IMR-90 (cell line): Measurements from ENCODE around the gene MIEF2. TPM values are rescaled to one million over a fixed set of nuclear protein-coding genes. Genes with fewer than 3 reads are reported as not detected.

ENCODE experiments used
- ATAC-seq: fragments of 200-7000 bp; cut with Tn5 transposase; 2 replicates; pipeline ENCODE4 v1.9.1; 2020; ENCODE audit warnings: low read depth, mild to moderate bottlenecking, moderate library complexity
- BruUV-seq: library from RNA; stranded (reverse); fragments of 400-500 nt; replicated peaks from 2 replicates; lab custom pipeline; 2021; lab: Mats Ljungman, UMichigan
- CTCF ChIA-PET: fragments of 300-600 bp; formaldehyde crosslinking; extraction: SDS; loops from one replicate; lab custom pipeline; 2021; ENCODE audit warnings: antibody characterized with exemption; lab: Yijun Ruan, JAX
- POLR2A ChIA-PET: fragments of 300-600 bp; sonication (Branson Sonifier 250); formaldehyde crosslinking; loops from one replicate; lab custom pipeline; 2022; ENCODE audit warnings: antibody characterized with exemption; ENCODE audit not compliant: unreplicated experiment; lab: Charles Lee
- DNase-seq: peaks from one replicate; pipeline ENCODE4 v3.0.0; 2013
- H2AFZ ChIP-seq: replicated peaks from 2 replicates; pipeline ENCODE3; 2013; ENCODE audit warnings: low read length, mild to moderate bottlenecking; ENCODE audit not compliant: poor library complexity
- H2AK5ac ChIP-seq: 2 replicates; pipeline ENCODE4 v1.6.1; 2013; ENCODE audit warnings: low read depth, low read length, inconsistent platforms
- H2AK9ac ChIP-seq: replicated peaks from 2 replicates; pipeline ENCODE3; 2013; ENCODE audit warnings: mild to moderate bottlenecking, low read depth, low read length, moderate library complexity; ENCODE audit not compliant: poor library complexity
- H2BK120ac ChIP-seq: 2 replicates; pipeline ENCODE4 v1.6.1; 2013; ENCODE audit warnings: low read depth, low read length, inconsistent platforms
- H2BK15ac ChIP-seq: 3 replicates; pipeline ENCODE4 v1.6.1; 2013; ENCODE audit warnings: low read depth, low read length, inconsistent platforms
- H2BK20ac ChIP-seq: 2 replicates; pipeline ENCODE4 v1.6.1; 2013; ENCODE audit warnings: low read depth, mild to moderate bottlenecking, inconsistent platforms, low read length, moderate library complexity
- H2BK5ac ChIP-seq: 2 replicates; pipeline ENCODE4 v1.6.1; 2013; ENCODE audit warnings: mild to moderate bottlenecking, low read depth, low read length, inconsistent platforms; ENCODE audit not compliant: poor library complexity, severe bottlenecking
- H3K14ac ChIP-seq: replicated peaks from 2 replicates; pipeline ENCODE4 v1.6.1; 2013; ENCODE audit warnings: low read depth, low read length, inconsistent platforms
- H3K18ac ChIP-seq: 2 replicates; pipeline ENCODE4 v1.6.1; 2013; ENCODE audit warnings: low read depth, low read length, control low read depth
- H3K23ac ChIP-seq: 2 replicates; pipeline ENCODE4 v1.6.1; 2013; ENCODE audit warnings: low read depth, low read length, inconsistent platforms
- H3K27ac ChIP-seq: 2 replicates; pipeline ENCODE4 v1.5.1; 2013; ENCODE audit warnings: mild to moderate bottlenecking, control low read depth, low read length; ENCODE audit not compliant: insufficient read depth
- H3K27me3 ChIP-seq: 2 replicates; pipeline ENCODE4 v1.6.1; 2013; ENCODE audit warnings: low read length; ENCODE audit not compliant: control insufficient read depth, insufficient read depth
- H3K36me3 ChIP-seq: 2 replicates; pipeline ENCODE4 v1.6.1; 2013; ENCODE audit warnings: low read length, mixed read lengths; ENCODE audit not compliant: control insufficient read depth, insufficient read depth
- H3K4ac ChIP-seq: 2 replicates; pipeline ENCODE4 v1.6.1; 2013; ENCODE audit warnings: low read depth, low read length, inconsistent platforms
- H3K4me1 ChIP-seq: 2 replicates; pipeline ENCODE4 v1.6.1; 2013; ENCODE audit warnings: low read length, mixed read lengths; ENCODE audit not compliant: control insufficient read depth, insufficient read depth
- H3K4me2 ChIP-seq: 2 replicates; pipeline ENCODE4 v1.6.1; 2013; ENCODE audit warnings: low read depth, mild to moderate bottlenecking, control low read depth, low read length, moderate library complexity
- H3K4me3 ChIP-seq: 2 replicates; pipeline ENCODE4 v1.5.1; 2013; ENCODE audit warnings: low read depth, mild to moderate bottlenecking, control low read depth, low read length, moderate library complexity; ENCODE audit not compliant: insufficient read depth
- H3K56ac ChIP-seq: 2 replicates; pipeline ENCODE4 v1.6.1; 2013; ENCODE audit warnings: low read length, inconsistent platforms; ENCODE audit not compliant: insufficient read depth; ENCODE audit errors: extremely low read depth
- H3K79me1 ChIP-seq, 2 experiments: 2 replicates each; pipeline ENCODE4 v1.6.1; 2013; ENCODE audit warnings: low read length in 2 of 2, inconsistent platforms in 1 of 2, low read depth in 1 of 2
- H3K9ac ChIP-seq: 2 replicates; pipeline ENCODE4 v1.6.1; 2013; ENCODE audit warnings: low read depth, low read length, control low read depth
- H3K9me1 ChIP-seq: 2 replicates; pipeline ENCODE4 v1.6.1; 2013; ENCODE audit warnings: low read length, inconsistent platforms; ENCODE audit not compliant: insufficient read depth
- H3K9me3 ChIP-seq: 2 replicates; pipeline ENCODE4 v1.6.1; 2013; ENCODE audit warnings: low read length; ENCODE audit not compliant: control insufficient read depth, insufficient read depth
- H4K20me1 ChIP-seq: 2 replicates; pipeline ENCODE4 v1.6.1; 2013; ENCODE audit warnings: low read length, inconsistent platforms; ENCODE audit not compliant: insufficient read depth
- H4K5ac ChIP-seq: 2 replicates; pipeline ENCODE4 v1.6.1; 2013; ENCODE audit warnings: mild to moderate bottlenecking, low read depth, low read length, control low read depth
- H4K8ac ChIP-seq, 2 experiments: 2 replicates each; pipeline ENCODE4 v1.6.1; 2013; ENCODE audit warnings: low read depth in 2 of 2, low read length in 2 of 2, control low read depth in 1 of 2, inconsistent platforms in 1 of 2
- H4K91ac ChIP-seq: 2 replicates; pipeline ENCODE4 v1.6.1; 2013; ENCODE audit warnings: low read depth, low read length, inconsistent platforms; ENCODE audit not compliant: insufficient read depth
- BHLHE40 ChIP-seq: fragments of 150-350 bp; IDR thresholded peaks from 2 replicates; pipeline ENCODE4 v1.6.1; 2016; ENCODE audit warnings: mild to moderate bottlenecking, low read depth, low read length
- CEBPB ChIP-seq: IDR thresholded peaks from 2 replicates; pipeline ENCODE4 v1.6.1; 2012; ENCODE audit warnings: low read depth, low read length, improper control_type of control experiment
- CHD1 ChIP-seq: IDR thresholded peaks from 2 replicates; pipeline ENCODE4 v1.6.1; 2012; ENCODE audit warnings: low read depth, low read length, improper control_type of control experiment
- MXI1 ChIP-seq: IDR thresholded peaks from 2 replicates; pipeline ENCODE4 v1.6.1; 2012; ENCODE audit warnings: low read depth, mild to moderate bottlenecking, low read length, moderate library complexity, borderline replicate concordance
- RCOR1 ChIP-seq: IDR thresholded peaks from 2 replicates; pipeline ENCODE4 v1.6.1; 2012; ENCODE audit warnings: mild to moderate bottlenecking, low read length, improper control_type of control experiment; ENCODE audit not compliant: insufficient replicate concordance
- SMC3 ChIP-seq: fragments of 150-350 bp; IDR thresholded peaks from 2 replicates; pipeline ENCODE4 v1.6.1; 2016; ENCODE audit warnings: low read depth, mild to moderate bottlenecking, antibody characterized with exemption, low read length, moderate library complexity
- WGBS, 2 experiments: methylation state at CpG; one replicate each; pipeline versions ENCODE4 v1.1.5 to v1.1.7; 2013; ENCODE audit warnings: missing lambda C conversion rate in 2 of 2; ENCODE audit not compliant: insufficient read length in 1 of 2; ENCODE audit errors: extremely low coverage in 2 of 2; 5-methylcytosine and 5-hydroxymethylcytosine counted together
- dilution Hi-C: fragments of 300-500 bp; cut with HindIII; formaldehyde crosslinking; loops from one replicate; pipeline ENCODE4 v1.14.3; 2018; ENCODE audit warnings: low sequenced_read_pairs; ENCODE audit not compliant: unreplicated experiment
- in situ Hi-C: fragments of 300-500 bp; cut with MboI; formaldehyde crosslinking; loops from 3 replicates; pipeline ENCODE4 v1.14.3; 2019; ENCODE audit warnings: low sequenced_read_pairs, inconsistent platforms, mixed read lengths
- intact Hi-C: fragments of 100-400 bp; cut with micrococcal nuclease; formaldehyde crosslinking; loops from 2 replicates; pipeline ENCODE4 v1.10.0; 2022
- polyA plus RNA-seq, 3 experiments: library from polyadenylated mRNA; depleted of rRNA; stranded (reverse); fragments of >200 nt; gene quantifications; 2 replicates each; pipeline ENCODE4 v1.2.3, GENCODE V29; 2012; ENCODE audit warnings: low replicate concordance in 1 of 3
- total RNA-seq: library from RNA; depleted of rRNA; stranded (reverse); fragments of >200 nt; gene quantifications from 2 replicates; pipeline ENCODE4 v1.2.3, GENCODE V29; 2012
- TF ChIP-seq, protein P1 (sequence below): fragments of 150-350 bp; IDR thresholded peaks from 2 replicates; pipeline ENCODE4 v1.6.1; 2017; ENCODE audit warnings: mild to moderate bottlenecking, antibody characterized with exemption, low read length, low read depth
- TF ChIP-seq, protein P2 (sequence below): conservative IDR thresholded peaks from 2 replicates; pipeline ENCODE4 v1.5.1; 2012; ENCODE audit warnings: mild to moderate bottlenecking, low read depth, low read length, improper control_type of control experiment

Gene MIEF2
- total and polyA plus RNA-seq, 2 of the 4 experiments (the other 2 are of a cell fraction): 9.1 to 26.6 TPM

DNA sequence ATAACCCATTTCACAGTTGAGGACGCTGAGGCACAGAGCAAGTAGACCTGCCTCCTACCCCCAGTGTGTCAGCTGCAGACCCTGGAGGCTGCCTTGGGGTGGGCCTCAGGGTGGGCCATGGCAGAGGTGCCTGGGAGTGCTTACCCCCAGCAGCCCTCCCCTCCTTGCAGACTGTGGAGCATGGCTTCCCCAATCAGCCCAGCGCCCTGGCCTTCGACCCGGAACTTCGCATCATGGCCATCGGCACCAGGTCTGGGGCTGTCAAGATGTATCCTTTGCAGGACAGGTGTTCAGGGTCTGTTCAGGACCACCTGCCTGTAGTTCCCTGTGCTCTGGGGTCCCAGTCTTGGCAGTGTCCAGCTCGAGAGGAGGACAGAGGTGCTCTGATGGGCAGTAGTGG is 30.7 kb upstream of the MIEF2 start:
- no peak for DNase-seq
- TF ChIP-seq SMC3: no peak
- TF ChIP-seq BHLHE40: no peak
- TF ChIP-seq RCOR1: no peak
- TF ChIP-seq, protein P1, sequence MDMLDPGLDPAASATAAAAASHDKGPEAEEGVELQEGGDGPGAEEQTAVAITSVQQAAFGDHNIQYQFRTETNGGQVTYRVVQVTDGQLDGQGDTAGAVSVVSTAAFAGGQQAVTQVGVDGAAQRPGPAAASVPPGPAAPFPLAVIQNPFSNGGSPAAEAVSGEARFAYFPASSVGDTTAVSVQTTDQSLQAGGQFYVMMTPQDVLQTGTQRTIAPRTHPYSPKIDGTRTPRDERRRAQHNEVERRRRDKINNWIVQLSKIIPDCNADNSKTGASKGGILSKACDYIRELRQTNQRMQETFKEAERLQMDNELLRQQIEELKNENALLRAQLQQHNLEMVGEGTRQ: no peak
- no peak for TF ChIP-seq CEBPB
- no peak for TF ChIP-seq MXI1
- TF ChIP-seq, protein P2, sequence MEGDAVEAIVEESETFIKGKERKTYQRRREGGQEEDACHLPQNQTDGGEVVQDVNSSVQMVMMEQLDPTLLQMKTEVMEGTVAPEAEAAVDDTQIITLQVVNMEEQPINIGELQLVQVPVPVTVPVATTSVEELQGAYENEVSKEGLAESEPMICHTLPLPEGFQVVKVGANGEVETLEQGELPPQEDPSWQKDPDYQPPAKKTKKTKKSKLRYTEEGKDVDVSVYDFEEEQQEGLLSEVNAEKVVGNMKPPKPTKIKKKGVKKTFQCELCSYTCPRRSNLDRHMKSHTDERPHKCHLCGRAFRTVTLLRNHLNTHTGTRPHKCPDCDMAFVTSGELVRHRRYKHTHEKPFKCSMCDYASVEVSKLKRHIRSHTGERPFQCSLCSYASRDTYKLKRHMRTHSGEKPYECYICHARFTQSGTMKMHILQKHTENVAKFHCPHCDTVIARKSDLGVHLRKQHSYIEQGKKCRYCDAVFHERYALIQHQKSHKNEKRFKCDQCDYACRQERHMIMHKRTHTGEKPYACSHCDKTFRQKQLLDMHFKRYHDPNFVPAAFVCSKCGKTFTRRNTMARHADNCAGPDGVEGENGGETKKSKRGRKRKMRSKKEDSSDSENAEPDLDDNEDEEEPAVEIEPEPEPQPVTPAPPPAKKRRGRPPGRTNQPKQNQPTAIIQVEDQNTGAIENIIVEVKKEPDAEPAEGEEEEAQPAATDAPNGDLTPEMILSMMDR: no peak
- TF ChIP-seq CHD1: no peak
- H3K9me3 ChIP-seq: no peaks in the 10 kb centered on the region
- in situ Hi-C loops (no loop called here), dilution Hi-C loops (no loop called here), intact Hi-C loops (no loop called here)
- no peak overlapping the region for H2BK15ac ChIP-seq
- H3K27me3 ChIP-seq: no peaks in the 10 kb centered on the region
- no peak overlapping the region for H2BK120ac ChIP-seq
- WGBS, 2 experiments: 93% methylated on average over 3 of the region's 7 CpGs; no CpG with 5 or more reads in 1 of the 2 experiments
- H3K4ac ChIP-seq: no peak overlapping the region
- no peak overlapping the region for H3K4me2 ChIP-seq
- CTCF ChIA-PET: no interaction called here
- no peak overlapping the region for H3K18ac ChIP-seq
- peaks cover 16 to 74% of the 10 kb centered on the region in 2 experiments for H3K79me1 ChIP-seq
- H3K4me1 ChIP-seq: peaks cover 11% of the 10 kb centered on the region
- H2AK9ac ChIP-seq: no peak overlapping the region
- no peak overlapping the region for H2BK5ac ChIP-seq
- peaks cover 61% of the 10 kb centered on the region for H4K20me1 ChIP-seq
- H4K91ac ChIP-seq: no peak overlapping the region
- H4K5ac ChIP-seq: no peak overlapping the region
- H3K36me3 ChIP-seq: peaks cover 27% of the 10 kb centered on the region; the same call in 1 of the 2 replicates
- H3K4me3 ChIP-seq: no peak overlapping the region
- H2BK20ac ChIP-seq: no peak overlapping the region
- POLR2A ChIA-PET: no interaction called here
- no peak overlapping the region for H3K27ac ChIP-seq
- H3K14ac ChIP-seq: no peak overlapping the region
- H3K9me1 ChIP-seq: peaks cover 7% of the 10 kb centered on the region
- H3K23ac ChIP-seq: no peak overlapping the region
- no peak overlapping the region for H2AK5ac ChIP-seq
- H3K9ac ChIP-seq: no peak overlapping the region
- H4K8ac ChIP-seq: no peak overlapping the region
- ATAC-seq: no peak
- no TSS peak for BruUV-seq
- no peak overlapping the region for H2AFZ ChIP-seq
- H3K56ac ChIP-seq: no peak overlapping the region
